HG03520 (cell line): ENCODE measurements around the gene HSF4.

ENCODE experiments used
- ATAC-seq: cut with Tn5 transposase; IDR thresholded peaks from one replicate; pipeline ENCODE4 v1.9.1; 2021; ENCODE audit warnings: mild to moderate bottlenecking, moderate library complexity; ENCODE audit not compliant: unreplicated experiment

The HSF4 gene

GRCh38 chr16:67150047-67150832, 14.3 kb upstream of the HSF4 start:
- ATAC-seq, result no peak

GRCh38 chr16:67150833-67151396, 13.6 kb upstream of the HSF4 start, which contains the start of gene B3GNT9:
B3GNT9 (minus strand) TSS chr16:67150998; CDS start chr16:67150485, 513 bp downstream.
- no peak for ATAC-seq

- ATAC-seq, result no peak
Measured at GRCh38 chr16:67151431-67152097, 13.0 kb upstream of the HSF4 start.

GRCh38 chr16:67154578-67155294, 9.8 kb upstream of the HSF4 start:
- no peak for ATAC-seq

- ATAC-seq, result no peak
Measured at GRCh38 chr16:67155295-67156142, 9.0 kb upstream of the HSF4 start.

GRCh38 chr16:67156143-67156844, 8.3 kb upstream of the HSF4 start:
- no peak for ATAC-seq

- ATAC-seq, result no peak
Measured at GRCh38 chr16:67157106-67157748, 7.3 kb upstream of the HSF4 start.

- no peak for ATAC-seq
Measured at GRCh38 chr16:67157892-67158635, 6.5 kb upstream of the HSF4 start.

GRCh38 chr16:67158637-67159600, 5.6 kb upstream of the HSF4 start:
- peak; percentile 29 for ATAC-seq

GRCh38 chr16:67161595-67162058, 2.9 kb upstream of the HSF4 start:
- no peak for ATAC-seq

GRCh38 chr16:67162506-67163163, 1.9 kb upstream of the HSF4 start:
- no peak for ATAC-seq

GRCh38 chr16:67163164-67163998, 1.2 kb upstream of the HSF4 start:
- ATAC-seq, result no peak

- no peak for ATAC-seq
Measured at GRCh38 chr16:67163999-67164558, 466 bp upstream of the HSF4 start.

- no peak for ATAC-seq
Measured at GRCh38 chr16:67165121-67166078, 855 bp downstream of the HSF4 start.
